Activated CD4-positive, CD25-positive, alpha-beta regulatory T cell treated with anti-CD3 and anti-CD28 coated beads, Interleukin-2, amount 50 U/mL, for 72 hours (primary cell): ENCODE data around the gene SLC38A3.
"Not testable (repeated sequence)": the region's sequence is repeated elsewhere in the genome, so short reads cannot be mapped to it uniquely, and the experiment has no call there.

ENCODE experiments used
- DNase-seq: peaks from one replicate; pipeline ENCODE4 v3.0.0; 2021

SLC38A3 gene

DNA sequence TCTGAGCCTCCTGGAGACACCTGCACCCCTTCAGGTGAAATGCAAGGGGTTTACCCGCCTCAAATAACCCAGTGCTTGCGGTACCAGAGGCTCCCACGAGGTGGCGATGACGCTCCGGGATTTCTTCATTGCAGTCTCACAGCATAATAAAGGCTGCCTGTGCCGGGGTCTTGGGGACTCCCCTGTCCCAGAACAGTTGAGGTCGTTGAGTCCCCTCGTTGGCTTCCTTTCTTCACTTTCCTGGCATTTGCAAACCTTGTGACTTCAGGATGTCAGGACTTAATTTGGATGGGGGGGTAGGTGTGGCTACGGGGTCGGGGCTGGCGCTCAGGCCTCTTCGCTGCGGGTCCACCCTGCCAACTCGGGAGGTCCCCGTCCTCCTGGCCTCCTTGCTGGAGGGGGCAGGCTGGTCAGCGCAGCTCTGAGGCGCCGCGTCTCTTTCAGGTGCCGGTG lies 12.4 kb upstream of the SLC38A3 start:
- DNase-seq = peak; percentile 87

DNA sequence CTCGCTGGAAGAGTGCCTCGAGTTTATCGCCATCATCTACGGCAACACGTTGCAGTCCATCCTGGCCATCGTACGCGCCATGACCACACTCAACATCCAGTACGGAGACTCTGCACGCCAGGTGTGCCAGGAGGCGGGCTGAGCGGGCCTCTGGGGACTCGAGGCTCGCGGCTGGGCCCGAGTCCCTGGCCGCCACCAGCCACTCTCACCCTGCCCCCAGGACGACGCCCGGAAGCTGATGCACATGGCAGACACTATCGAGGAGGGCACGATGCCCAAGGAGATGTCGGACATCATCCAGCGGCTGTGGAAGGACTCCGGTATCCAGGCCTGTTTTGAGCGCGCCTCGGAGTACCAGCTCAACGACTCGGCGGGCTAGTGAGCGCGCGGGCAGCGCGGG lies 11.8 kb upstream of the SLC38A3 start:
- no peak for DNase-seq

DNA sequence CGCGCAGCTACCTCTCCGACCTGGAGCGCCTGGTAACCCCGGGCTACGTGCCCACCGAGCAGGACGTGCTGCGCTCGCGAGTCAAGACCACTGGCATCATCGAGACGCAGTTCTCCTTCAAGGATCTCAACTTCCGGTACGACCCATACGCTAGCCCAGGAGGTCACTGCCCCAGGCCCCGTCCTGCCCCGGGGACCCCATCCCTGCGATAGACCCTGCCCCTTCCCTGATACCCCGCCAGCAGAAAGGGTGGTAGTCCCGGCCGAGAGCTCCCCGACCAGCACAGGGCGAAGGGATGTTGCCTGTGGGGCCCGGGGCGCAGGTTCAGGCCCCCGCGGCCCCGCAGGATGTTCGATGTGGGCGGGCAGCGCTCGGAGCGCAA lies 11.3 kb upstream of the SLC38A3 start:
- DNase-seq = no peak

DNA sequence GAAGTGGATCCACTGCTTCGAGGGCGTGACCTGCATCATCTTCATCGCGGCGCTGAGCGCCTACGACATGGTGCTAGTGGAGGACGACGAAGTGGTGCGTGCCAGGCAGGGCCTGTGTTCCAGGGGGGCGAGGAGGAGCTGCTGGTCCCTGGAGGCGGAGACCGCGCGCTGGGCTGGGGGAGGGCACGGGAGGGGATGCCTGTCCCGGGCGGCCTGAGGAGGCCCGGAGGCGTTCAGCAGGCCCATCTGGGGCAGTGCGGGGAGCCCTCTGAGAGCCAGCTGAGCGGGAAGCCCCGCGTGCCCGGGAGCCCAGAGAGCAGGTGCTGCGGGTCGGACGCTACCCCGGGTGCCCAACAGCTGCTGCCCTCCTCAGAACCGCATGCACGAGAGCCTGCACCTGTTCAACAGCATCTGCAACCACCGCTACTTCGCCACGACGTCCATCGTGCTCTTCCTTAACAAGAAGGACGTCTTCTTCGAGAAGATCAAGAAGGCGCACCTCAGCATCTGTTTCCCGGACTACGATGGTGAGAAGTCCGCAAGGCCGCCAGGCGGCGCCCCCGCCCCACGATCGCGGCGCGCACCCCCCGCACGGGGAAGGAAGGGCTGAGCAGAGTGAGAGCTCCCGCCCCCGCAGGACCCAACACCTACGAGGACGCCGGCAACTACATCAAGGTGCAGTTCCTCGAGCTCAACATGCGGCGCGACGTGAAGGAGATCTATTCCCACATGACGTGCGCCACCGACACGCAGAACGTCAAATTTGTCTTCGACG lies 10.8 kb upstream of the SLC38A3 start:
- peak; percentile 78 for DNase-seq

DNA sequence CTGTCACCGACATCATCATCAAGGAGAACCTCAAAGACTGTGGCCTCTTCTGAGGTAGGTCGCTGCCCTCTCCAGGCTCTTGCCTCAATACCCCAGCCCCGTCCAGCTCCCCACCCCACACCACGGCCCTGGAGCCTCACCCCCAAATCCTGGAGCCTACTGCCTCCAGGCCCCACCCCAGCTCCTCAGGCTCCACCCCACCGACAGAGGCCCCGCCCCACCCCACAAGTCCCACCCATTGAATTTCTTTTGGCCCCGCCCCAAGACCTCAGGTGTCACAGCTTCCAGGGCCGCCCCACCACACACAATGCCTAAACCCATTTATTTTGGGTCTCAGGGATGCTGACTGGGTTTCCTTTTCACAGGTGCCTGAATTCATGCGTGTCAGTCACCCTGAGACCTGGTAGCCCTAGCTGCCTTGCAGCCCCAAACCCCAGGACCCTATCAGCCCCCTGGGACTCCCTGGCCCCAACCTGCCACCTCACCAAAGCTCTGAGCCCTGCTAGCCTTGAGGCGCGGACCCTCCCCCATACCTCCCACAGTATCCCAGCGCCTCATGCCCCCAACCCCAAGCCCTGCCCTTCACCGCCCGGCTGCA lies 10.1 kb upstream of the SLC38A3 start:
- peak; percentile 39 for DNase-seq

DNA sequence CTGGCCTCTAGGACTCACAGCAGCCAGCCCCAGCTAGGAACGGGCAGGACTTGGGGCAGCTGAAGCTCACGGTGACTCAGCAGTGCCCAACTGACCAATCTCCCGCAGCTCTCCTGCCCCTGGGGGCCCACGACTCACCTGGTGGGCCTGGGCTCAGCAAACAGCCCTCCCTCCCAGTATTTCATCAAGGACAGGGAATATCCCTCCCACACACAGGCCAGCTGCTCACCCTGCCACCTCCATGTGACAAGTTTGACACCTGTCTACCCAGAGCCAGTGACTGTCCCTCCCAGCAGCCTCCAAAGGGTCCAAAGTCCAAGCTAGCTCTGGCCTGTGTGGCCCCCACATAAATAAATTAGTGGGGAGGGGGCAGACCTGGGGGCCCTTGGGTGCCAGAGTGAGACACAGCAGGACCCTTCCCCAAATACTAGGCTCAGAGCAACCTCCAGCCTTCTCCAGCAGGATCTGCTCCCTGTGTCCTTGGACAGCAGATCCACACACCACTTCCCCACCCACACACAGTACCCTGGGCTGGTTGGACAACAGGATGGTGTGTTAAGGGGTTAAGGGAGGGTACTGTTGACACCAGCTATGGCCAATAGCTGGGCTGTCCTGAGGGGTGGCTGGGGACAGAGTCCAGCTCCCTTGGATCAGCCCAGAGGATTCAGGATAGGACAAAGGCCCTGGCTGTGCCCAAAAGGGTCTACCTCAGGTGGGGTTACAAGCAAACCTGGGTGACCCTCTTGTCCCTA lies 9.4 kb upstream of the SLC38A3 start:
- DNase-seq = no peak

DNA sequence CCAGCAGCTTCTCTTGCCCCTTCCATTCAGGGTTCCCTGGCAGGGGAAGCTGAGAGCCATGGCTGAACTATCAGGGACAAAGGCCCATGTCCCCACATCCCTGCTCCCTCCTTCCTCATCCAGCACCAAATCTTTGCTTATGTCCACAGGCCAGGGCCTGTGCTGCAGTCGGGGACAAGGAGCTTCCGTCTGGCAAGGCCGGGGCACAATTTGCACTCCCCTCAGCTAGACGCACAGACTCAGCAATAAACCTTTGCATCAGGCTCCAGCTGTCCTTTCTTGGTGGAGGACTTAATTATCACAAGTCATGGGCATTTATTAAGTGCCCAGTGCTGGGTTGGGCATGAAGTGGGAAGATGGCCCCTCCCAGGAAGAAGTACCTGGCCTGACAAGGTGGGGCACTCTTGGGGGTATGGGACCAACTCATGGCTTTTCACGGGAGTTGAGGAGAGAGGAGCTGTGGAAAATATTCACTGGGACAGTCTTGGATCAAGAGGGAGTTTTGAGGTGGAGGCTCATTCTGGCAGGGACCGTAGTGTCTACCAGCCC lies 8.7 kb upstream of the SLC38A3 start:
- DNase-seq = no peak

DNA sequence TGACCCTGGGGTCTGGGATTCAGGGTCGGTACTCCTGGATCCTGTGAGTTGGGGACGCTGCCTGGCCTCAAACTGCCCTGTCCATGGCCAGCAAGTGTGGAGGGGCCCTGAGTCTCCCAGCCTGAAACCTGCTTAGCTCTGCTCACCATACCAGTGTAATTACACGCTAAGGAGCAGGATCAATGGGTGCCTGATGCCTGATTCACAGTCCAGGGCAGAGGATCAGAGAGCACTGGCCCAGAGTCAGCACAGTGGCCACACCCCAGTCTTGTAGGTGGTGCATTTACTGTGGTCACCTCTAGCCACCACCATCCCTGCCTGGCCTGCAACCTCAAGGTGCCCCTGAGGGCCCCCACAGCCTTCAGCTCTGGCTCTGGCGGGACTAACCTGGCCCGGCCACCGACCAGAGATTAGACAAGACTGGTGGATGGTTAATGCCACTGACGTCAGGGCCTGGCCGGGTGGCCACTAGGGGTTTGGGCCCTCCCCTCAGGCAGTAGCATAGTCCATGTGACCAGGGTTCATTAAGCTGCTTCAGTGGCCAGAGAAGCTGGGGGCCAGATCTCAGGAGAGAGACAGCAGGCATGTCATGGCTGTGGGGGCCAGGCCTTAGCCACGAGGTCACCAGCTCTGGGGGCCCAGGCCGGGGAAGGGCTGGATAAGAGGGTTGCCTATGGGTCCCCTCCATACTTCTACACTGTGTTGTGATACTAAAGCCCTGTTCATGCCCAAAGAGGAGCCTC lies 3.3 kb upstream of the SLC38A3 start:
- no peak for DNase-seq

DNA sequence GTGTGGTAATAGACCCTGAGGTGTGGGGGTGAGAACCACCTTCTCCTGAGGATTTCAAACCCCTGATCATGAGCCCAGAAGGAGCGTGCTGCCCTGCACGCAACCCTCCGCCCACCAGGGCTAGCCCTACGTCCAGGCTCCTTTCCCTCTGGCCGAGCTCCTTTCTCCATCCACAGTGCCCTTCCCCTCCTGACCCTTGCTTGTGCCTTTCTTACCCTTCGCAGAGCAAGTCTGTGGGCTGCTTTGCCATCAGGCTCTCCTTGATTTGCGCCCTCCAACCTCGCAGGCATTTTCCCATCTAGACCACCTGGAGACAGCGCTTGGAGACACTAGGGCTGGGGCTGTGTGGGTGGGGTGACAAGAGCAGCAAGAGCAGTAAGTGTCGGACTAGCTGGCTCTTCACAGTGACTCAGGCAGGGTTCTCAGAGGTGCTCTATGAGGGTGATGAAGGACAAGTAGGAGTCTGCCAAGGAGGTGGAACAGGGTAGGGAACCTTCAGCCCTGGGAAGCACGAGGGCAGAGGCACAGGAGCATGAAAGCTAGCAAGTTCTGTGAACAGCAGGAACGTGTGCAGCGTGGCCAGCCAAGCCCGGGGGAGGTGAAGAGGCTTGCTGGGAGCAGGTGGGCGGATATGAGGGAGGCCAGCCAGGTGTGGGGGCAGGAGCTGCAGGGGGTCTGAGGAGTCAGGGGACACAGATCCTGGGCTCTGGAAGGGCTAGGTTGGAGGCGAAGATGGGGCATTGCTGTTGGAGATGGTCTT lies 2.5 kb upstream of the SLC38A3 start:
- DNase-seq = no peak

DNA sequence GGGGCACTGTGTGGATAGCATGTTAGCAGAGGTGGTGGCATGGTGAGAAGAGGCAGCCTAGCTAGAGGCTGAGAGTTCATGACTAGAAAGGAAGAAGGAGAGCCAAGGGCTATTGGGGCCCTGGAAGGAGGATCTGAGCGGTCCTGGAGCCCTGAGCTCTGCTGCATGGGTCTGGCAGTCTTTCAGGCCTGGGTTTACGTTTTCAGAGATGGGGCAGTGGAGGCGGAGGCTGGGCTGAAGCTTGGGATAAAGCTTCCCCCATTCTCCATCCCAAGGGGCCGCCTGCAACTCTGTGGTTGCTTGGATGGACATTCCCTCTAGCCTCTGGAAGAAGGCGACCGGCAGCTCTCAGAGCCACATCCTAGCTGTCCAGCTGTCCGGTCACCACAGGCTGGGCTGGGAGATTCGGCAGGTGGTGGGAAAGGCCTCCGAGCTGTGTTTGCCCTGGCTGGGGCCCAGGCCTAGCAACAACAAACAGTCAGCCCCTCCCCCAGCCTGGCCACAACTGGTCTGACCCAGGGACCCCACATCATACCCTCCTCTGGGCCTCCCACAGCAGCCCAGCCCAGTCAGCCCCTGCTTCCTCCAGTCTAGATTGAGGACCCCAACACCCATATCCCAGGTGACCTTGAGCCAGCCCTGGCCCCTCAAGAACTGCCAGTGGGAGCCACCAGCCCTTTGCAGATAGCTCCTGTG lies 1.8 kb upstream of the SLC38A3 start:
- DNase-seq = no peak

DNA sequence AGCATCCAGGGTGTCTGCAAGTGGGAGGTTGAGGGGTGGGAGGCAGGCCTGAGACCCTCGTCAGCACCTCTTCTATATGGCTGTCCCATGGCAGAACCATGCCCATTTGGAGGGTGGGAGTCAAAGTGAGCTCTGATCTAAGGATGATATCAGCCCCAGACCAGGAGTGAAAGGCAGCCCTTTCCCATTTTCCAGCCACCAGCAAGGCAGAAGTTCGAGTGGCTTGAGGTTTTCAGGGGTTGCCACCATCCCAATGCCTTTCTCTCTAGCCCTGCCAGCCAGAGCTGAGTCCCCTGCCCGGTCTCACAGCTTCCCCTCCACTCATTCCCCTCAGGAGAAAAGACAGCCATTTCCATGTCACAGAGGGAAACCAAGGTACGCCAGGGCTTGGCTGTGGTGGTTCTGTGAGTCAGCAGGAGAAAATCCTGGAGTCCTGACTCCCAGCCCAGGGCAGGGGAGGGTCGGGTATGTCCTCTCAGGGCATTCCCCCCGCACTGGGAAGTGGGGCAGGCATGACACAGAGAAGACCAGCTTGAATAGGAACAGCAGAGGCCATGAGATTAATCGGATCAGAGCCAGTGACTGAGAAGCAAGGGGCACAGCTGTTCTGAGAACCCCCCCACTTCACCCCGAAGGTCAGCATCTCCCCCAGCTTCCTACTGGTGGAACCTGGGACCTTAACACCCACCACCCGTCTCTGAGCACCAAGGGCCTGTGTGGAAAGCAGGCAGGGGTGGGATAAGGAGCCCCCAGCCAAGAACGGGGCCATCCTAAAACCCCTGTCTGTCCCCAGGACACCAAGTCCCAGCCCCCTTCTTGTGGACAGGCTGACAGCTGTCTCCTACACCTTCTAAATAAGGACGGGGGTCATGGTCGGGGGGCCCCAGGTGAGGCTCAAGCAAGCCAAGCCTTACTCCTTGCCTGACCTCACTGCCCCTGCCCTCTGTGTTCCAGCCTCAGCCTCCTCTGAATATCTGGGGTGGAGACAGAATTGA lies 965 bp upstream of the SLC38A3 start:
- no peak for DNase-seq

DNA sequence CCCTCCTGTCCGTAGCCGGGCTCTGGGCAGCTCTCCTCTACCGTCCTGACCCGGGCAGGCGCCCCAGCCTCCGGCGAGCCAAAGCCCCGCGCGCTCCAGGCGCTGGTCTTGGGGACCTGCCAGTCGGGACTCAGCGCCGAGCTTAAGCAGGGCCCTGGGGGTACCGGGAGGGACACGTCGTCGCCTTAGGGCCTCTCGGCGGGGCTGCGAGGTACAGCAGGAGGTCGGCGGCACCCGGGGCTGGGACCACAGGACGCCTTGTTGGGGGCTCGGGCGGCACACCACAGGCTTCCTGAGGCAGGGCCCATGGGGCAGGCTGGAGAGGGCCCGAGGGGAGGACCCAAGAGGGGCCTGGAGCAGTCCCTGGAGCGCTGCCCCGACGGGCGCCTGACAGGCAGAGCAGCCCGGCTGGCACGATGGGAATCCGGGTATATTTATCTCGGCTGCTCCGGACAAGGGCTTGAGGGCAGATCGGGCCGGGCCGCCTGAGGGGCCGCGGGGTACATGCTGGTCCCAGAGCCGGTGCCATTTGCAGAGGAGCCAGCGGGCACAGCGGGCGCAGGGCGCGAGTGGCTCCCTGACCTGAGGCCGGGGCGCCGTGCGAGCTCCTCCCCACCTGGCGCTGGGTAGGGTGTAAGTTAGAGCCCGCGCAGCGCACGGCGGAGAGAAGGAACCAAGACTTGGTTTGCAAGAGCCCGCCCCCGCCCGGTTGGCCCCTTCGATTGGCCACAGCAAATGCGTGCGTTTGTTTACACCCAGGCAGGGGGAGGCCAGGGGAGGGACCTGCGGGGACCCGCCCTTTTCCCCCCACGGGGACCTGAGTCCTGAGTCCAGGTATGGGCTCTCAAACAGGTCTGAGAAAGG lies 574 bp downstream of the SLC38A3 start:
- peak; percentile 36 for DNase-seq

DNA sequence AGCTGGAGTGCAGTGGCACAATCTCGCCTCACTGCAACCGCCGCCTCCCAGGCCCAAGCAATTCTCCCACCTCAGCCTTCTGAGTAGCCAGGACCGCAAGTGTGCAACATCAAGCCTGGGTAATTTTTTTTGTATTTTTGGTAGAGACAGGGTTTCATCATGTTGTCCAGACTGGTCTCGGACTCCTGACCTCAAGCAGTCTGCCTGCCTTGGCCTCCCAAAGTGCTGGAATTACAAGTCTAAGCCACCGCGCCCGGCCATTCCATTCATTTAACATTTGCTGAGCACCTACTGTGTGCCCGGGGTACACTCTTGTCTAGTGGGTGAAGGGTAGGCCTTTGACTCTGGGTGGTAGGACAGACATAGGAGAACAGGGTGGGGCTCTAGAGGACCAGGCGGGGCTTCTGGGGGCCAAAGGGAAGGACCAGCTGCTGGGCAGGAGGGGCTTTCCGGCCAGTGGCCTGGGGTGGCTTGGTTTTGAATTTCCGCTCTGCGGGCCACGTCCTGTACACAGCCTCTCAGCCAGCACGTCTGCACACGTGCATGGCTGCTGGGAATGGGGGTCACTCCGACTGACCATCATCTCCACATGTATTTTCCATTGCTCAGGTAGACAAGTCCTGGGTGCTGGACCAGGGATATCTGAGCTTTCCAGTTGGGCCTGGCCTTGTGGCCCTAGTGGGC lies 2.4 kb downstream of the SLC38A3 start:
- DNase-seq = no peak

DNA sequence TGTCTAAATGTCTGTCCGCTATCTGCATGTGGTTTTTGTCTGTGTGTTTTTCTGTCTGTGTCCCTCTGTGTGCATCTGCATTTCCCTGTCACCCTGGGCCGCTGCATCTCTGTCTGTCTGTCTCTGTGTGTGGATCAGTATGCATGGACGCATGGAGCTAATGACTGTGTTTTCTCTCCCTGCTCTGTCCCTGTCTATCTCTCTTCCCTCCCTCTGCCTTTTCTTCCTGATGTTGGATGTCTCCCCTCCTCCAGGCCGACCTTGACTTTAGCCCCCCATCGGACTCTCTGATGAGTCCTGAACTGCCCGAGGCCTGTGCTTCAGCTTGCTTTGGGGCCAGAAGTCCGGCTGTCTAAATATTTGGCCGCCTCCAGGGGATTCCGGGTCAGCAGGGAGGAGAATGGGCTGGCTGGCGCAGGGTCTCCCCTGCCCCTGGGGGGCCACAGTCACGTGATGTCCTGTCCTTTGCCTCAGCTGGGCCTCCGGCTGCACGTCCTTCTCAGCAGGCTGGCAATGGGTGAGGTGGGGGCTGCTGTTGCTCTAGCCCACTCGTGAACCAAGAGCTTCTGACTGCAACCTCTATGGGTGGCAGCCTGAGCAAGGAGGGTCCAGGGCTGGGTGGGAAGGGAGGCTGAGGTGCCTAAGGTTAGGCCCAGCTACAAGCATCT lies 3.7 kb downstream of the SLC38A3 start:
- DNase-seq = no peak

DNA sequence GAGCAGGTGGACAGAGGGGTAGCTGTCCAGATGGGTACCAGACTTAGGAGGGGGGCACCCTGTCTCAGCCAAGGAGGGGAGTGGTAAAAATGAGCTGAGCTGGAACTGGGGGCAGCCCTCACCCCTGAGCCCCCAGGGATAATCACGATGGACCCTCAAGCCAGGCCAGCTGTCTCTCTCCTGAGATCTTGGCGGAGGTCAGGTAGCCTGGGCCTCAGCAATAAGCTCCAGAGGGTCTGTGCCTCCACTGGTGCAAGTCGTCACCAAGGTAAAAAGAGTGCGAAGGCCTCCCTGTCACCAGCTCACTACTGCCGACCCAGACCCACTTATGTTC lies 5.1 kb downstream of the SLC38A3 start:
- DNase-seq = no peak

DNA sequence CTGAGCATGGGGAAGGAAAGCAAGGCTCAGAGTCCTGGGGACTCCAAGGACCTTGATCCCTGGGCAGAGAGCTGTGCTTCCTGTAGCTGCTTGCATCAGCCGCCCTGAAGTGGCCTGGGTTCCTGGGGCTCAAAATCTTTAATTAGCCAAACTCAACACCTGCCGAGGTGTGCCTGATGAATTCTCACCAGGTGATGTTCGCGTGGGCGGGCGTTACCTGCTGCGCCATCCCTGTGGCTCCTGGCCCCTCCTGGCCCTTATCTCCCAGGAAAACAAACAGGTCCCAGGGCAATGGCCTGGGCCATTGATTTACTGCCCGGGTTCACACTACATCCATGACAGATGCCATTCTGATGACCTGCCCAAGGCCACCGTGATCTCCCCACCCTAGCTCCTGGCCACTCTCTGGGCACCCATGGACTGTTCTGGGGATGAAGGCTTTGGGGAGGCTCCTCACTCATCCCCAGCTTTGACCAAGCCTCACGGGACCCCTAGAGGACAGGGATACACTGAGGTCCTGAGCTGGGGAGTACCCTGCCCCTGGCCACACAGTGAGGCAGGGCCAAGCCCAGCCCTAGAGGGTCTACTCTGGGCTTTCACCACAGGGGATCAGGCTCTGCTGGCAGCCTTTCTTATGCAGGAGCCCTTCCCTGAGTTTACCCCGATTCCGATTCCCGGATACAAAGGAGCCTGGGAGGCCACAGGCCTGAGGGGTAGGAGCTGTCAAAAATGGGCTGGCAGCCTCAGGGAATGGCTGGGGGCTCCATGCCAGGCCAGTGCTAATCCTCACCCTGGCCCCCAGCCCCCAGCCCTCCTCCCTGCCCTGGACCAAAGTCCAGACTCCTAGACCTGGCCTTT lies 5.7 kb downstream of the SLC38A3 start:
- no peak for DNase-seq

DNA sequence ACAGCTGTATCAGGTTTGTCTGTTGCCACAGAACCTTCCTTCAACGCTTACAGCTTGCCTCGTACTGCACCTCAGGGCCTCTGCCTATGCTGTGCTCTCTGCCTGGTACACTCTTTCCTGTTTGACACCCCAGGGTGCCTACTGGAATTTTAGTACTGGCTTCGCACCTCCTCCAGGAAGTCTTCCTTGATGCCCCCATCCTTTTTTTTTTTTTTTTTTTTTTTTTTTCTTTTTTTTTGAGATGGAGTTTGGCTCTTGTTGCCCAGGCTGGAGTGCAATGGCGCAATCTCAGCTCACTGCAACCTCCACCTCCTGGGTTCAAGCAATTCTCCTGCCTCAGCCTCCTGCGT lies 6.3 kb downstream of the SLC38A3 start:
- DNase-seq = not testable (repeated sequence)
